Duodenal mucosa (tissue), 2 donors: Measurements from ENCODE around the gene RALGPS1.

Experiments
- H3K27ac ChIP-seq: one replicate; pipeline ENCODE4 v1.7.0; 2013; ENCODE audit warnings: low read depth, low read length
- H3K27me3 ChIP-seq, 2 donors: one replicate each; pipeline ENCODE4 v1.7.0; 2013; ENCODE audit warnings: low read length in 2 of 2, control low read depth in 1 of 2; ENCODE audit not compliant: insufficient read depth in 2 of 2, control insufficient read depth in 1 of 2
- H3K36me3 ChIP-seq, 2 donors: one replicate each; pipeline ENCODE4 v1.7.0; 2013; ENCODE audit warnings: low read length in 2 of 2, control low read depth in 1 of 2; ENCODE audit not compliant: insufficient read depth in 2 of 2, control insufficient read depth in 1 of 2
- H3K4me1 ChIP-seq, 2 donors: one replicate each; pipeline ENCODE4 v1.7.0; 2013; ENCODE audit warnings: low read length in 2 of 2, control low read depth in 1 of 2; ENCODE audit not compliant: insufficient read depth in 2 of 2, control insufficient read depth in 1 of 2
- H3K4me3 ChIP-seq, 2 donors: one replicate each; pipeline ENCODE4 v1.7.0; 2013; ENCODE audit warnings: low read length in 2 of 2, low read depth in 1 of 2
- H3K9ac ChIP-seq, 2 donors: one replicate each; pipeline ENCODE4 v1.7.0; 2013; ENCODE audit warnings: low read length in 2 of 2, low read depth in 1 of 2
- H3K9me3 ChIP-seq, 2 donors: one replicate each; pipeline ENCODE4 v1.7.0; 2013; ENCODE audit warnings: low read length in 2 of 2, control low read depth in 1 of 2; ENCODE audit not compliant: control insufficient read depth in 1 of 2

Gene RALGPS1

GRCh38 chr9:127030814-127031740, 116.5 kb downstream of the RALGPS1 start:
- Histone ChIP-seq H3K9me3 (no peaks in the 10 kb centered on the region), H3K27me3 (no peaks in the 10 kb centered on the region), H3K4me3 (no peak overlapping the region), H3K27ac (peak overlapping the region; percentile 43), H3K9ac (no peak overlapping the region), H3K4me1 (peaks cover 7 to 8% of the 10 kb centered on the region in 2 donors), H3K36me3 (no peaks in the 10 kb centered on the region)

- no peaks in the 10 kb centered on the region for H3K9me3 ChIP-seq
- peaks cover 7 to 11% of the 10 kb centered on the region in 2 donors for H3K4me1 ChIP-seq
- no peak overlapping the region for H3K4me3 ChIP-seq
- no peak overlapping the region for H3K27ac ChIP-seq
- no peaks in the 10 kb centered on the region for H3K36me3 ChIP-seq
- H3K9ac ChIP-seq = no peak overlapping the region
- no peaks in the 10 kb centered on the region for H3K27me3 ChIP-seq
Measured at GRCh38 chr9:127032256-127032655, 117.7 kb downstream of the RALGPS1 start.

DNA sequence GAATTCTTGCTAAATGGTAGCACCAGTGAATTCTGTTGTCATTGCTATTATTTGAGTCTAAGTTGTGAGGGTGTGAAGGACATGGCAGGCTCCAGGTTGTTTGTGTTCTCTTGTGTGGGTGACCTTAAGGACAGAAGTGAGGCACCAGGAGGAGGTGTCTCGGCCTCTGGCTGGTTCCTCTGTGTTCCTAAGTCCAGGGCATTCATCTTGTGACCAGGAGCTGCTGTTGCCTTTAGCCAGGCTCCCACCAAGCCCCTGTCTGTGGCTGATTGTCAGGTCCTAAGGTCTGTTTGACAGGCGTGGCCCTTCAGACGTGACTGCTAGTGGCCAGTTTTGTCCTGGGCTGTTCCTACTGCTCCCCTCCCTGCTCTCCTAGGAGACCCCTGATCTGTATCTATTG, 118.5 kb downstream of the RALGPS1 start:
- Histone ChIP-seq H3K4me3 (no peak overlapping the region), H3K27me3 (no peaks in the 10 kb centered on the region), H3K36me3 (peaks cover 0 to 4% of the 10 kb centered on the region in 2 donors), H3K9ac (no peak overlapping the region), H3K4me1 (peaks cover 7 to 19% of the 10 kb centered on the region in 2 donors), H3K27ac (no peak overlapping the region), H3K9me3 (no peaks in the 10 kb centered on the region)

DNA sequence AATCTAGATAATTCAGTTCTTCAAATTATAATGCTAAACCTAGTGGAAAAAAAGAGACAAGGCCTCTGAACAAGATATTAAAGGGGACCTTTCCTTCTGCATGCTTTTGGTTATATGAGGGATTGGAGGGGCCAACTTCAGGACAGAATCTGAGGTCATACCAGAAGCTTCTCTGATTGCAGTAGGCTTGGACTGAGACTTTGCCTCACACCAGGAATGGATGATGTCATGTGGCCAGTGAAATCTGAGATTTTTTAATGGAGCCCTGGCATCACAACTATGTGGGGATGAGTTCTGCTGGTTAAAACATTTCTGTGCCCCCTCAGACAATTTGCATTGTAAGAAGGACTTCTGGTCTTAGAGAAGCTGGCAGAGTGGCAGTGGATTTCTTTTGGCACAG, 119.2 kb downstream of the RALGPS1 start:
- Histone ChIP-seq H3K9me3 (no peaks in the 10 kb centered on the region), H3K36me3 (peaks cover 0 to 8% of the 10 kb centered on the region in 2 donors), H3K27me3 (no peaks in the 10 kb centered on the region), H3K27ac (no peak overlapping the region), H3K9ac (no peak overlapping the region), H3K4me3 (no peak overlapping the region), H3K4me1 (peaks cover 7 to 19% of the 10 kb centered on the region in 2 donors)

DNA sequence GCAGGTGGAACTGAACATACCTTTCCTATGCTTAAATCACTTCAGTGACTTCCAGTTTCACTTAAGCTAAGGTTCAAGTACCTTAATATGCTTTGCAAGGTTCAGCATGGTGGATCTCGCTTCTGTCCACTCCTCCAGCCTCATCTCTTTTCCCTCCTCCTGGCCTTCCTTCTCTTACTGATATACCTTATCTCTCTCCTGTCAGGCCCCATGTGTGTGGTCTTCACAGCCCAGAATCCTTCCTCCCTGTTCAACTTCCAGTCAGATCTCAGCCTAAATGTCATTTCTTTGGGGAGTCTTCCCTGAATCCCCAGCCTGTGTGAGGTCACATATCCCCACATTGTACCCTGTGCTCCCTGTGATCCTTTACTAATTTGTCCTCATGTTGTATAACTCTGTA, 120.1 kb downstream of the RALGPS1 start:
- H3K36me3 ChIP-seq = peaks cover 0 to 11% of the 10 kb centered on the region in 2 donors
- no peaks in the 10 kb centered on the region for H3K27me3 ChIP-seq
- peaks cover 7 to 19% of the 10 kb centered on the region in 2 donors for H3K4me1 ChIP-seq
- H3K9me3 ChIP-seq = no peaks in the 10 kb centered on the region
- H3K27ac ChIP-seq = no peak overlapping the region
- H3K4me3 ChIP-seq = no peak overlapping the region
- no peak overlapping the region for H3K9ac ChIP-seq

- Histone ChIP-seq H3K4me3 (no peak overlapping the region), H3K9me3 (no peaks in the 10 kb centered on the region), H3K36me3 (peaks cover 0 to 11% of the 10 kb centered on the region in 2 donors), H3K9ac (no peak overlapping the region), H3K4me1 (peaks cover 7 to 19% of the 10 kb centered on the region in 2 donors), H3K27ac (no peak overlapping the region), H3K27me3 (no peaks in the 10 kb centered on the region)
Measured at GRCh38 chr9:127035423-127035822, 120.8 kb downstream of the RALGPS1 start.

DNA sequence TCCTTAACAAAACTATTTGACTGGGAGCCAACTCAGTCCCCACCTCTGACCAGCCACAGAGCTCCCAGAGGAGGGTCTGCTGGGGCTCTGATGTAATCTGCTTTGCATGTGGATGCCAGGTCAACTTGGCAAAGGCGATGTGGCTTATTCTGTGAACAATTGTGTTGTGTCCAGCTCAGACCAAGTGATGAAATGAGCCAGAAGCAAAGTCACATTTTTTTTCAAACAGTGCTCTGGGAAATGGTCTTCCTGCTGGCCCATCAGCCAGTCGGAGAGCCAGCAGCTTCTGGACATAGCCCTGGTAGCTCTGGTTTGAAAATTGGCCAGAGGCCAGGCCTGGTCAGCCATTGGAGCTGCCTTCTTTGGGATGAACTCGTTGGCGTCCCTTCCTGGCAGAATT, 121.4 kb downstream of the RALGPS1 start:
- no peak overlapping the region for H3K4me3 ChIP-seq
- peaks cover 0 to 11% of the 10 kb centered on the region in 2 donors for H3K36me3 ChIP-seq
- H3K9me3 ChIP-seq = no peaks in the 10 kb centered on the region
- H3K27me3 ChIP-seq = no peaks in the 10 kb centered on the region
- H3K27ac ChIP-seq = no peak overlapping the region
- H3K4me1 ChIP-seq = peaks cover 7 to 19% of the 10 kb centered on the region in 2 donors
- H3K9ac ChIP-seq = no peak overlapping the region

DNA sequence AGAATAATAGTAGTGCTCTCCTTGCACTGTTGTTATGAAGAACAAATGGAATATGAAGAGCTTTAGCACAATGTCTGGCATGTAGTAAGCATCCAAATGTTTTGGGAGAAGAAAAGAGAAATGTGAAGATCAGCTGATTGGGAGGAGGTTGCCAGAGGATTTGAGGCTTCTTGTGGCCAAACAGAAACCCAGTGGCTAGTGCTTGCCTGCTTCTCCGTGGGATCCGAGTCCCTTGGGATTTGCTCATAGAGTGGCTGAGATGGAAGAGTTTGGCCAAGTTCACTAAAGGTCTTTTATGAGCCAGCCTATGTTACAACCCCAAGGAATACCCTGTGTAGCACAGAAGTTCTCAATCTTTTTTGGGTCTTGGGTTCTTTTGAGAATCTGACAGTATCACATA, 121.9 kb downstream of the RALGPS1 start:
- no peak overlapping the region for H3K27ac ChIP-seq
- no peaks in the 10 kb centered on the region for H3K9me3 ChIP-seq
- peaks cover 7 to 19% of the 10 kb centered on the region in 2 donors for H3K4me1 ChIP-seq

DNA sequence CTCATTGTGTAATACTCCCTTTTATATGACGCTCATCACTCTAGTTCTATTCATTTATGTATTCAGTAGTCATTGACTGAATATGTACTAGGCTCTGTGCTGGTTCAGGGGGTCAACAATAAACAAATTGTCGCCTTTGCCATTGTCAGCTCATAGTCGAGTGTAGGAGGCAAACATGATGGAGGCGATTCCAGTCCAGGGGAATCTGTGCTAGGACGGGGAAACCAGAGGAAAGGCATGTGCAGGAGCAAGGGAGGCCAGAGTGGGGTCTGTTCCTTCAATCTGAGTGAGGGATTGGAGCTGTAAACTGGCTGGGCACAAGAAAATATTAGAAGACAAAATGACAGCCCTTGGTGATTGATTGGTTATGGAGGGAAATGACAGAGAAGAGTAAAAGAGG, 123.9 kb downstream of the RALGPS1 start:
- H3K9ac ChIP-seq = no peak overlapping the region
- H3K4me3 ChIP-seq = no peak overlapping the region
- peaks cover 0 to 12% of the 10 kb centered on the region in 2 donors for H3K4me1 ChIP-seq
- no peaks in the 10 kb centered on the region for H3K27me3 ChIP-seq
- no peaks in the 10 kb centered on the region for H3K9me3 ChIP-seq
- no peak overlapping the region for H3K27ac ChIP-seq
- H3K36me3 ChIP-seq = peaks cover 4 to 16% of the 10 kb centered on the region in 2 donors

More for the DNA sequence above, 121.9 kb downstream of the RALGPS1 start:
- H3K27me3 ChIP-seq = no peaks in the 10 kb centered on the region
- peaks cover 3 to 12% of the 10 kb centered on the region in 2 donors for H3K36me3 ChIP-seq
- no peak overlapping the region for H3K4me3 ChIP-seq
- no peak overlapping the region for H3K9ac ChIP-seq

DNA sequence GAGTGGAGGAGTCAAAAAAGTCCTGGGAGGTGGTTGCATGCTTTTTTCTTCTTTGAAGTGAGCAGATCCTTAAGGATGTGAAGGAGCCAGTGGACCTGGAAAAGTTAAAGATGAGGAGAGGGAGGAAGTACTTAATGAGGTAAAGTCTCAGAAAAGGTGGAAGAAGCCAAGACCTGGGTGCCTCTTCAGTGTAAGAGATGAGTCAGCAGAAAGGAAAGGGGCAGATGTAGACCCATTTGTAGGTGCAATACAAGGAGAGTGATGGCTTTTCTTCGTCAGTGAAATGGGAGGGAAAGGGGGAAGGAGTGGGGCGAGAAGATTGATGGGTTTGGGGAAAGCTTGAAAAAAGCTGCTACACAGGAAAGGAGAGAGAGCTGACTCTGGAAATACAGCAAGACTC, 124.9 kb downstream of the RALGPS1 start:
- Histone ChIP-seq H3K27me3 (no peaks in the 10 kb centered on the region), H3K4me1 (peaks cover 0 to 11% of the 10 kb centered on the region in 2 donors), H3K9ac (no peak overlapping the region), H3K9me3 (no peaks in the 10 kb centered on the region), H3K36me3 (peaks cover 4 to 16% of the 10 kb centered on the region in 2 donors), H3K27ac (no peak overlapping the region), H3K4me3 (no peak overlapping the region)
